DND-41 (cell line): Measurements from ENCODE around the gene TOR1A.

Experiments
- ATAC-seq: fragments of 200-7000 bp; cut with Tn5 transposase; 3 replicates; pipeline ENCODE4 v1.9.1; 2021; ENCODE audit warnings: low read depth; ENCODE audit not compliant: insufficient read depth
- DNase-seq: peaks from one replicate; pipeline ENCODE4 v3.0.0-alpha.2; 2020
- H2AFZ ChIP-seq: 2 replicates; pipeline ENCODE4 v1.6.0; 2012; ENCODE audit warnings: low read depth, low read length
- H3K27ac ChIP-seq: 2 replicates; pipeline ENCODE4 v1.5.1; 2012; ENCODE audit warnings: low read length, inconsistent platforms
- H3K27me3 ChIP-seq: fragments of 200-600 bp; sonication (generic); 2 replicates; pipeline ENCODE4 v1.6.0; 2012; ENCODE audit warnings: low read length, mild to moderate bottlenecking, inconsistent platforms; ENCODE audit not compliant: insufficient read depth, poor library complexity
- H3K36me3 ChIP-seq: 2 replicates; pipeline ENCODE4 v1.5.1; 2012; ENCODE audit warnings: low read length, inconsistent platforms; ENCODE audit not compliant: insufficient read depth
- H3K4me1 ChIP-seq: 2 replicates; pipeline ENCODE4 v1.5.1; 2012; ENCODE audit warnings: mild to moderate bottlenecking, low read length; ENCODE audit not compliant: insufficient read depth
- H3K4me2 ChIP-seq: 2 replicates; pipeline ENCODE4 v1.6.0; 2012; ENCODE audit warnings: mild to moderate bottlenecking, moderate library complexity, low read length, inconsistent platforms; ENCODE audit not compliant: insufficient read depth
- H3K4me3 ChIP-seq, 2 experiments: fragments of 200-600 bp in 1 of 2; shearing (Covaris generic) in 1 of 2; 2 replicates each; pipeline ENCODE4 v1.5.1; 2012 to 2016; ENCODE audit warnings: inconsistent platforms in 2 of 2, low read length in 2 of 2, mild to moderate bottlenecking in 2 of 2, low read depth in 1 of 2, moderate library complexity in 1 of 2
- H3K79me2 ChIP-seq: 2 replicates; pipeline ENCODE4 v1.6.0; 2012; ENCODE audit warnings: low read length, inconsistent platforms; ENCODE audit not compliant: insufficient read depth
- H3K9ac ChIP-seq: 2 replicates; pipeline ENCODE4 v1.6.0; 2012; ENCODE audit warnings: low read depth, mild to moderate bottlenecking, inconsistent platforms, low read length, moderate library complexity
- H3K9me3 ChIP-seq: 2 replicates; pipeline ENCODE4 v1.5.1; 2012; ENCODE audit warnings: low read length, moderate library complexity, mild to moderate bottlenecking, inconsistent platforms; ENCODE audit not compliant: insufficient read depth, severe bottlenecking
- H4K20me1 ChIP-seq: 2 replicates; pipeline ENCODE4 v1.6.0; 2012; ENCODE audit warnings: low read length; ENCODE audit not compliant: insufficient read depth
- CTCF ChIP-seq: IDR thresholded peaks from 2 replicates; pipeline ENCODE4 v1.5.1; 2012; ENCODE audit warnings: borderline replicate concordance, low read length, moderate library complexity, mild to moderate bottlenecking; ENCODE audit not compliant: poor library complexity, severe bottlenecking; ENCODE audit errors: extremely low read depth
- EZH2 ChIP-seq: IDR thresholded peaks from 3 replicates; pipeline ENCODE4 v1.6.1; 2012; ENCODE audit warnings: borderline replicate concordance, low read depth, mild to moderate bottlenecking, moderate library complexity, low read length, inconsistent platforms; ENCODE audit not compliant: severe bottlenecking

TOR1A gene

GRCh38 chr9:129823935-129824601 is at the start of gene TOR1A:
TOR1A (minus strand) TSS chr9:129824136; CDS start chr9:129824085, 51 bp downstream.
- peaks cover 48% of the 10 kb centered on the region for H3K36me3 ChIP-seq
- peak within 1 kb of the TSS; percentile 89 for H3K27ac ChIP-seq
- H3K9ac ChIP-seq: peak within 1 kb of the TSS; percentile 82
- peak within 1 kb of the TSS; percentile 91 for H2AFZ ChIP-seq
- no peaks in the 10 kb centered on the region for H3K9me3 ChIP-seq
- peaks cover 34% of the 10 kb centered on the region for H3K79me2 ChIP-seq
- H4K20me1 ChIP-seq: peaks cover 10% of the 10 kb centered on the region
- peak within 1 kb of the TSS; percentile 62 to 97 for H3K4me3 ChIP-seq
- H3K27me3 ChIP-seq: no peaks in the 10 kb centered on the region
- DNase-seq (peak; percentile 93), ATAC-seq (peak; percentile 88)
- peak within 1 kb of the TSS; percentile 94 for H3K4me2 ChIP-seq
- peaks cover 15% of the 10 kb centered on the region for H3K4me1 ChIP-seq
- TF ChIP-seq CTCF: no peak
- no peak for TF ChIP-seq EZH2

- H3K79me2 ChIP-seq: no peaks in the 10 kb centered on the region
- no peaks in the 10 kb centered on the region for H3K9me3 ChIP-seq
- no peak overlapping the region for H3K4me2 ChIP-seq
- no peak overlapping the region for H3K4me3 ChIP-seq
- TF ChIP-seq EZH2 (no peak), CTCF (no peak)
- no peak overlapping the region for H3K9ac ChIP-seq
- H2AFZ ChIP-seq: no peak overlapping the region
- no peaks in the 10 kb centered on the region for H3K27me3 ChIP-seq
- no peak overlapping the region for H3K27ac ChIP-seq
- ATAC-seq (no peak), DNase-seq (no peak)
- no peaks in the 10 kb centered on the region for H3K4me1 ChIP-seq
- H3K36me3 ChIP-seq: peaks cover 53% of the 10 kb centered on the region
- H4K20me1 ChIP-seq: no peaks in the 10 kb centered on the region
Observed at GRCh38 chr9:129871046-129871445, 47.1 kb upstream of the TOR1A start.

- no peaks in the 10 kb centered on the region for H3K27me3 ChIP-seq
- no peak overlapping the region for H3K4me2 ChIP-seq
- no peak overlapping the region for H3K4me3 ChIP-seq
- ATAC-seq (no peak), DNase-seq (no peak)
- H3K9ac ChIP-seq: no peak overlapping the region
- no peaks in the 10 kb centered on the region for H4K20me1 ChIP-seq
- H3K79me2 ChIP-seq: no peaks in the 10 kb centered on the region
- no peak for TF ChIP-seq EZH2
- no peak for TF ChIP-seq CTCF
- no peaks in the 10 kb centered on the region for H3K4me1 ChIP-seq
- no peaks in the 10 kb centered on the region for H3K9me3 ChIP-seq
- H2AFZ ChIP-seq: no peak overlapping the region
- H3K27ac ChIP-seq: no peak overlapping the region
- peaks cover 49% of the 10 kb centered on the region for H3K36me3 ChIP-seq
Observed at GRCh38 chr9:129869585-129870501, 45.9 kb upstream of the TOR1A start.
